HepG2 (cell line): ENCODE measurements around the gene GNPDA1.

Experiments used
- AGO1 ChIP-seq: fragments of 200-400 bp; formaldehyde crosslinking; IDR thresholded peaks from 2 replicates; pipeline ENCODE4 v1.6.1; 2017; ENCODE audit warnings: mild to moderate bottlenecking, low read depth, low read length, moderate library complexity; ENCODE audit not compliant: poor library complexity, severe bottlenecking
- ATF6 ChIP-seq: sonication (generic); formaldehyde crosslinking; conservative IDR thresholded peaks from 2 replicates; pipeline ENCODE4 v1.4.0; 2020; ENCODE audit warnings: missing genetic modification reagents
- MAFG ChIP-seq: sonication (generic); formaldehyde crosslinking; IDR thresholded peaks from 2 replicates; pipeline ENCODE4 v1.5.1; 2020; ENCODE audit warnings: mild to moderate bottlenecking, missing genetic modification reagents
- MXD4 ChIP-seq: IDR thresholded peaks from 2 replicates; pipeline ENCODE4 v1.6.1; 2016; ENCODE audit warnings: mild to moderate bottlenecking, missing biosample characterization, missing genetic modification reagents
- PBX2 ChIP-seq: IDR thresholded peaks from 2 replicates; pipeline ENCODE4 v1.6.1; 2016; ENCODE audit warnings: control low read depth
- SCMH1 ChIP-seq: sonication (generic); formaldehyde crosslinking; IDR thresholded peaks from 2 replicates; pipeline ENCODE4 v1.9.0; 2021; ENCODE audit warnings: missing genetic modification reagents, mild to moderate bottlenecking, borderline replicate concordance
- TBP ChIP-seq: sonication (generic); formaldehyde crosslinking; IDR thresholded peaks from 2 replicates; pipeline ENCODE4 v1.5.0; 2020; ENCODE audit warnings: missing genetic modification reagents
- TEF ChIP-seq: sonication (generic); formaldehyde crosslinking; IDR thresholded peaks from 2 replicates; pipeline ENCODE4 v1.5.0; 2020; ENCODE audit warnings: missing genetic modification reagents
- ZBTB40 ChIP-seq, 2 experiments: fragments of 450-650 bp in 1 of 2; sonication (generic) in 1 of 2; formaldehyde crosslinking in 1 of 2; IDR thresholded peaks; 2 replicates each; pipeline versions ENCODE4 v1.6.1 to v1.8.0; 2016 to 2022; ENCODE audit warnings: antibody characterized with exemption in 1 of 2, mild to moderate bottlenecking in 1 of 2, missing genetic modification reagents in 1 of 2
- ZNF891 ChIP-seq: sonication (generic); formaldehyde crosslinking; IDR thresholded peaks from 2 replicates; pipeline ENCODE4 v1.5.0; 2020; ENCODE audit warnings: mild to moderate bottlenecking, missing genetic modification reagents
- TF ChIP-seq, protein P1 (sequence below): sonication (generic); formaldehyde crosslinking; IDR thresholded peaks from 2 replicates; pipeline ENCODE4 v1.5.0; 2020; ENCODE audit warnings: mild to moderate bottlenecking, missing genetic modification reagents
- TF ChIP-seq, protein P2 (sequence below): sonication (generic); formaldehyde crosslinking; IDR thresholded peaks from 2 replicates; pipeline ENCODE4 v1.4.0; 2020; ENCODE audit warnings: mild to moderate bottlenecking, missing genetic modification reagents
- TF ChIP-seq, protein P3 (sequence below): sonication (generic); formaldehyde crosslinking; IDR thresholded peaks from 2 replicates; pipeline ENCODE4 v1.4.0; 2020; ENCODE audit warnings: missing genetic modification reagents

- TF ChIP-seq TEF (no peak), PBX2 (CRISPR knock-in tag) (no peak), ZBTB40 (IDR thresholded peaks at IDR 0.05) (no peak), ZBTB40 (CRISPR knock-in tag; IDR thresholded peaks at IDR 0.05) (no peak), AGO1 (no peak), ATF6 (no peak), TBP (no peak), MXD4 (no peak), MAFG (CRISPR knock-in tag) (no peak), SCMH1 (CRISPR knock-in tag) (no peak), ZNF891 (no peak)
- TF ChIP-seq, protein P1, sequence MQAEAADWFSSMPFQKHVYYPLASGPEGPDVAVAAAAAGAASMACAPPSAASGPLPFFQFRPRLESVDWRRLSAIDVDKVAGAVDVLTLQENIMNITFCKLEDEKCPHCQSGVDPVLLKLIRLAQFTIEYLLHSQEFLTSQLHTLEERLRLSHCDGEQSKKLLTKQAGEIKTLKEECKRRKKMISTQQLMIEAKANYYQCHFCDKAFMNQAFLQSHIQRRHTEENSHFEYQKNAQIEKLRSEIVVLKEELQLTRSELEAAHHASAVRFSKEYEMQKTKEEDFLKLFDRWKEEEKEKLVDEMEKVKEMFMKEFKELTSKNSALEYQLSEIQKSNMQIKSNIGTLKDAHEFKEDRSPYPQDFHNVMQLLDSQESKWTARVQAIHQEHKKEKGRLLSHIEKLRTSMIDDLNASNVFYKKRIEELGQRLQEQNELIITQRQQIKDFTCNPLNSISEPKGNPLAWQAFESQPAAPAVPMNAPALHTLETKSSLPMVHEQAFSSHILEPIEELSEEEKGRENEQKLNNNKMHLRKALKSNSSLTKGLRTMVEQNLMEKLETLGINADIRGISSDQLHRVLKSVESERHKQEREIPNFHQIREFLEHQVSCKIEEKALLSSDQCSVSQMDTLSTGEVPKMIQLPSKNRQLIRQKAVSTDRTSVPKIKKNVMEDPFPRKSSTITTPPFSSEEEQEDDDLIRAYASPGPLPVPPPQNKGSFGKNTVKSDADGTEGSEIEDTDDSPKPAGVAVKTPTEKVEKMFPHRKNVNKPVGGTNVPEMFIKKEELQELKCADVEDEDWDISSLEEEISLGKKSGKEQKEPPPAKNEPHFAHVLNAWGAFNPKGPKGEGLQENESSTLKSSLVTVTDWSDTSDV, result no peak
- TF ChIP-seq, protein P2, sequence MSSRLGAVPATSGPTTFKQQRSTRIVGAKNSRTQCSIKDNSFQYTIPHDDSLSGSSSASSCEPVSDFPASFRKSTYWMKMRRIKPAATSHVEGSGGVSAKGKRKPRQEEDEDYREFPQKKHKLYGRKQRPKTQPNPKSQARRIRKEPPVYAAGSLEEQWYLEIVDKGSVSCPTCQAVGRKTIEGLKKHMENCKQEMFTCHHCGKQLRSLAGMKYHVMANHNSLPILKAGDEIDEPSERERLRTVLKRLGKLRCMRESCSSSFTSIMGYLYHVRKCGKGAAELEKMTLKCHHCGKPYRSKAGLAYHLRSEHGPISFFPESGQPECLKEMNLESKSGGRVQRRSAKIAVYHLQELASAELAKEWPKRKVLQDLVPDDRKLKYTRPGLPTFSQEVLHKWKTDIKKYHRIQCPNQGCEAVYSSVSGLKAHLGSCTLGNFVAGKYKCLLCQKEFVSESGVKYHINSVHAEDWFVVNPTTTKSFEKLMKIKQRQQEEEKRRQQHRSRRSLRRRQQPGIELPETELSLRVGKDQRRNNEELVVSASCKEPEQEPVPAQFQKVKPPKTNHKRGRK (CRISPR knock-in tag), result no peak
- TF ChIP-seq, protein P3, sequence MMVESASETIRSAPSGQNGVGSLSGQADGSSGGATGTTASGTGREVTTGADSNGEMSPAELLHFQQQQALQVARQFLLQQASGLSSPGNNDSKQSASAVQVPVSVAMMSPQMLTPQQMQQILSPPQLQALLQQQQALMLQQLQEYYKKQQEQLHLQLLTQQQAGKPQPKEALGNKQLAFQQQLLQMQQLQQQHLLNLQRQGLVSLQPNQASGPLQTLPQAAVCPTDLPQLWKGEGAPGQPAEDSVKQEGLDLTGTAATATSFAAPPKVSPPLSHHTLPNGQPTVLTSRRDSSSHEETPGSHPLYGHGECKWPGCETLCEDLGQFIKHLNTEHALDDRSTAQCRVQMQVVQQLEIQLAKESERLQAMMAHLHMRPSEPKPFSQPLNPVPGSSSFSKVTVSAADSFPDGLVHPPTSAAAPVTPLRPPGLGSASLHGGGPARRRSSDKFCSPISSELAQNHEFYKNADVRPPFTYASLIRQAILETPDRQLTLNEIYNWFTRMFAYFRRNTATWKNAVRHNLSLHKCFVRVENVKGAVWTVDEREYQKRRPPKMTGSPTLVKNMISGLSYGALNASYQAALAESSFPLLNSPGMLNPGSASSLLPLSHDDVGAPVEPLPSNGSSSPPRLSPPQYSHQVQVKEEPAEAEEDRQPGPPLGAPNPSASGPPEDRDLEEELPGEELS (CRISPR knock-in tag), result no peak
These were observed 49.1 kb downstream of the GNPDA1 start for GRCh38 chr5:141963701-141964100.
